Measurements from ENCODE around the gene WDFY4. TPM values are rescaled to one million over a fixed set of nuclear protein-coding genes. Genes with fewer than 3 reads are reported as not detected.

WDFY4 gene
- total RNA-seq, 2 experiments from 2014 or later: 0.90 to 1.1 TPM

DNA sequence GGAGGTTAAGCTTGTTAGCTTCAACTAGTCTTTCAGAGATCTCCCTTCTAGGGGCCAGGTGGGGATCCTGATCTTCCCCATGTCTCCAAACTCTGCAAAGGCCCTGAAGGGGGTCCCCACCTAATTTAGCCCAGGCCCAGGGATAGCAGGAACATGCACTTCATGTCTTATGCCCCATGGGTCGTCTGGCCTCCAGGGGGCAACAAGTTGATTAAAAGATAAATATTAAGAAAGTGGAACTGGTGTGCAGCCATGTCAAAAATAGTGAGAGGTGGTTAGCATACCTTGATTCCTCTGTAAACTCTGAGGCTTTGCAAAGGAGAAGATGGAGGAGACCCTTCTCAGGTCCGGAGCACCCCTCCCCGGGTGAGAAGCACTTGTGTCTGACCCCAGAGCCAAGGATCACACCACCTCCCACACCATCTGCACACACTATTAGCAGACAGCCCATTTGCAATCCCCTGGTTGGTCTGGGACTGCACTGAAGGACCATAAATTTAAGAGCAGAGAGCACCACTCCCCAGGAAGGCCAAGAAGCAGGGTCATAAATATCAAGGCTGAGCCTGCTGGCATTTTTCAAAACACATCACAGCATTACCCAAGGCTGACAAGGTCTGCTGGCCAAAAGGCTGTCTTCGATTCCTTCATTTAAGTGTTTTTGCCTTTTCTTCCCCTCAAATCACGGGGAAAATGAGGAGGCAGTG is 299.1 kb downstream of the WDFY4 start:
- Mint-ChIP-seq H3K9me3 (no peaks in the 10 kb centered on the region), H3K27ac (no peak overlapping the region), H3K27me3 (no peaks in the 10 kb centered on the region), H3K36me3 (ENCODE audit: low read depth) (no peaks in the 10 kb centered on the region), H3K4me1 (ENCODE audit: low read depth) (no peaks in the 10 kb centered on the region), H3K4me3 (no peak overlapping the region)
- TF ChIP-seq, protein P1, sequence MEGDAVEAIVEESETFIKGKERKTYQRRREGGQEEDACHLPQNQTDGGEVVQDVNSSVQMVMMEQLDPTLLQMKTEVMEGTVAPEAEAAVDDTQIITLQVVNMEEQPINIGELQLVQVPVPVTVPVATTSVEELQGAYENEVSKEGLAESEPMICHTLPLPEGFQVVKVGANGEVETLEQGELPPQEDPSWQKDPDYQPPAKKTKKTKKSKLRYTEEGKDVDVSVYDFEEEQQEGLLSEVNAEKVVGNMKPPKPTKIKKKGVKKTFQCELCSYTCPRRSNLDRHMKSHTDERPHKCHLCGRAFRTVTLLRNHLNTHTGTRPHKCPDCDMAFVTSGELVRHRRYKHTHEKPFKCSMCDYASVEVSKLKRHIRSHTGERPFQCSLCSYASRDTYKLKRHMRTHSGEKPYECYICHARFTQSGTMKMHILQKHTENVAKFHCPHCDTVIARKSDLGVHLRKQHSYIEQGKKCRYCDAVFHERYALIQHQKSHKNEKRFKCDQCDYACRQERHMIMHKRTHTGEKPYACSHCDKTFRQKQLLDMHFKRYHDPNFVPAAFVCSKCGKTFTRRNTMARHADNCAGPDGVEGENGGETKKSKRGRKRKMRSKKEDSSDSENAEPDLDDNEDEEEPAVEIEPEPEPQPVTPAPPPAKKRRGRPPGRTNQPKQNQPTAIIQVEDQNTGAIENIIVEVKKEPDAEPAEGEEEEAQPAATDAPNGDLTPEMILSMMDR (IDR thresholded peaks at IDR 0.05): no peak
- no peak for ATAC-seq
- CTCF ChIA-PET: no interaction called here
- no peak for DNase-seq
- POLR2A ChIA-PET: no interaction called here
- intact Hi-C loops (cut with micrococcal nuclease): loop anchor here (5.0 to 10.0 kb wide), 2 partner anchors 179 to 531 kb away; no protein-coding TSS in a partner anchor

- Mint-ChIP-seq H3K27me3 (no peaks in the 10 kb centered on the region), H3K27ac (no peak overlapping the region), H3K4me1 (ENCODE audit: low read depth) (no peaks in the 10 kb centered on the region), H3K36me3 (ENCODE audit: low read depth) (no peaks in the 10 kb centered on the region), H3K4me3 (no peak overlapping the region), H3K9me3 (no peaks in the 10 kb centered on the region)
- DNase-seq: no peak
- CTCF ChIA-PET: interaction anchor here (0.7 kb wide), 1 partner anchor 330 kb away, joined by 3 read pairs; no protein-coding TSS in a partner anchor
- ATAC-seq: no peak
- intact Hi-C loops (cut with micrococcal nuclease): loop anchor here (10.0 kb wide), 1 partner anchor 529 kb away; no protein-coding TSS in a partner anchor
- TF ChIP-seq, protein P1 (IDR thresholded peaks at IDR 0.05): no peak
- POLR2A ChIA-PET: no interaction called here
Measured at GRCh38 chr10:48985621-48986158, 301.0 kb downstream of the WDFY4 start.

- CTCF ChIA-PET: no interaction called here
- intact Hi-C loops (cut with micrococcal nuclease): no loop called here
- ATAC-seq (no peak), DNase-seq (no peak)
- H3K27ac Mint-ChIP-seq: no peak overlapping the region
- H3K9me3 Mint-ChIP-seq: no peaks in the 10 kb centered on the region
- no peaks in the 10 kb centered on the region for H3K27me3 Mint-ChIP-seq
- TF ChIP-seq, protein P1 (IDR thresholded peaks at IDR 0.05): no peak
- no peaks in the 10 kb centered on the region for H3K4me1 Mint-ChIP-seq (ENCODE audit: low read depth)
- POLR2A ChIA-PET: no interaction called here
- no peaks in the 10 kb centered on the region for H3K36me3 Mint-ChIP-seq (ENCODE audit: low read depth)
- H3K4me3 Mint-ChIP-seq: no peak overlapping the region
Measured at GRCh38 chr10:48990226-48990625, 305.6 kb downstream of the WDFY4 start.

DNA sequence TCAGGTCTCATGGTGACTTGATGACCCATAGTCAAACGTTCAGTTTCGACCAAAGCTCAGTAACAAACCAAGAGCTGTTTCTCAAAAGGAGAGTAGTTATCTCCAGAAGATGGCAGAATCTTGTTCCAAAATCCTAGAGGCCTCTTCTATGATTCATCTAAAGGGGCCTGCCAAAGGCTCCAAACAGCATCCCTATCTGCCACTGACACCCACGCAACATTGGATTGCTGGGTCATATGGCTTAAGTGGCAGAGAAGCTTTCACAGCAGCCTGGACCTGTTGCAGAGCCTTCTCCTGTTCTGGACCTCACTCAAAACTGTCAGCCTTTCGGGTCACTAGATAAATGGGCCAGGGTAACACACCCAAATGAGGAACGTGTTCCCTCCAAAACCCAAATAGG is 309.0 kb downstream of the WDFY4 start:
- intact Hi-C loops (cut with micrococcal nuclease): no loop called here
- Mint-ChIP-seq H3K4me3 (no peak overlapping the region), H3K4me1 (ENCODE audit: low read depth) (no peaks in the 10 kb centered on the region), H3K36me3 (ENCODE audit: low read depth) (no peaks in the 10 kb centered on the region), H3K9me3 (no peaks in the 10 kb centered on the region), H3K27me3 (no peaks in the 10 kb centered on the region), H3K27ac (no peak overlapping the region)
- ChIA-PET CTCF (no interaction called here), POLR2A (no interaction called here)
- DNase-seq (no peak), ATAC-seq (no peak)
- TF ChIP-seq, protein P1 (IDR thresholded peaks at IDR 0.05): no peak

GRCh38 chr10:48996329-48996728 is 311.7 kb downstream of the WDFY4 start:
- no peaks in the 10 kb centered on the region for H3K36me3 Mint-ChIP-seq (ENCODE audit: low read depth)
- no peaks in the 10 kb centered on the region for H3K9me3 Mint-ChIP-seq
- TF ChIP-seq, protein P1 (IDR thresholded peaks at IDR 0.05): no peak
- peaks cover 1% of the 10 kb centered on the region for H3K27me3 Mint-ChIP-seq
- intact Hi-C loops (cut with micrococcal nuclease): no loop called here
- CTCF ChIA-PET: no interaction called here
- no peak for ATAC-seq
- no peak for DNase-seq
- H3K4me1 Mint-ChIP-seq (ENCODE audit: low read depth): no peaks in the 10 kb centered on the region
- no peak overlapping the region for H3K4me3 Mint-ChIP-seq
- no peak overlapping the region for H3K27ac Mint-ChIP-seq
- POLR2A ChIA-PET: no interaction called here

All from activated CD8-positive, alpha-beta T cell treated with anti-CD3 and anti-CD28 coated beads for 36 hours (primary cell).